Suprapubic skin (tissue), 3 donors: ENCODE measurements around the gene URB1.

Source experiments
- POLR2A ChIP-seq, 2 donors: fragments of 450-650 bp; IDR thresholded peaks; one replicate each; pipeline ENCODE4 v1.6.1; 2017; ENCODE audit warnings: antibody characterized with exemption in 2 of 2, mild to moderate bottlenecking in 2 of 2, moderate library complexity in 2 of 2
- TF ChIP-seq, protein P1 (sequence below), 2 donors: fragments of 200-600 bp in 1 of 2; fragments of 450-650 bp in 1 of 2; sonication (generic) in 1 of 2; IDR thresholded peaks; one replicate each; pipeline ENCODE4 v1.5.1; 2016 to 2019; ENCODE audit warnings: antibody characterized with exemption in 2 of 2, mild to moderate bottlenecking in 1 of 2, moderate library complexity in 1 of 2

- TF ChIP-seq, protein P1, sequence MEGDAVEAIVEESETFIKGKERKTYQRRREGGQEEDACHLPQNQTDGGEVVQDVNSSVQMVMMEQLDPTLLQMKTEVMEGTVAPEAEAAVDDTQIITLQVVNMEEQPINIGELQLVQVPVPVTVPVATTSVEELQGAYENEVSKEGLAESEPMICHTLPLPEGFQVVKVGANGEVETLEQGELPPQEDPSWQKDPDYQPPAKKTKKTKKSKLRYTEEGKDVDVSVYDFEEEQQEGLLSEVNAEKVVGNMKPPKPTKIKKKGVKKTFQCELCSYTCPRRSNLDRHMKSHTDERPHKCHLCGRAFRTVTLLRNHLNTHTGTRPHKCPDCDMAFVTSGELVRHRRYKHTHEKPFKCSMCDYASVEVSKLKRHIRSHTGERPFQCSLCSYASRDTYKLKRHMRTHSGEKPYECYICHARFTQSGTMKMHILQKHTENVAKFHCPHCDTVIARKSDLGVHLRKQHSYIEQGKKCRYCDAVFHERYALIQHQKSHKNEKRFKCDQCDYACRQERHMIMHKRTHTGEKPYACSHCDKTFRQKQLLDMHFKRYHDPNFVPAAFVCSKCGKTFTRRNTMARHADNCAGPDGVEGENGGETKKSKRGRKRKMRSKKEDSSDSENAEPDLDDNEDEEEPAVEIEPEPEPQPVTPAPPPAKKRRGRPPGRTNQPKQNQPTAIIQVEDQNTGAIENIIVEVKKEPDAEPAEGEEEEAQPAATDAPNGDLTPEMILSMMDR (IDR thresholded peaks at IDR 0.05) = no peak
- TF ChIP-seq POLR2A (IDR thresholded peaks at IDR 0.05) = no peak
Measured at GRCh38 chr21:32336711-32337110, 56.1 kb downstream of the URB1 start.
